A549 (cell line): ENCODE measurements around the gene HILPDA.
"Not testable (repeated sequence)": the region's sequence is repeated elsewhere in the genome, so short reads cannot be mapped to it uniquely, and the experiment has no call there.

ENCODE experiments used
- CTCF ChIP-seq: fragments of >200 bp; sonication (Bioruptor Twin); formaldehyde crosslinking; IDR thresholded peaks from 3 replicates; pipeline ENCODE4 v1.5.1; 2016
- JUN ChIP-seq, 2 experiments: fragments of >200 bp; sonication (Bioruptor Twin); formaldehyde crosslinking; IDR thresholded peaks; 2 replicates in 1 of 2; 3 replicates in 1 of 2; pipeline ENCODE4 v1.6.1; 2016 to 2017
- MAZ ChIP-seq: fragments of 150-350 bp; IDR thresholded peaks from 2 replicates; pipeline ENCODE4 v1.6.1; 2014; ENCODE audit warnings: antibody characterized with exemption, low read depth, low read length, borderline replicate concordance
- POLR2A ChIP-seq: IDR thresholded peaks from 2 replicates; pipeline ENCODE4 v1.6.1; 2012; ENCODE audit warnings: mild to moderate bottlenecking, low read length
- RCOR1 ChIP-seq: fragments of 150-350 bp; IDR thresholded peaks from 2 replicates; pipeline ENCODE4 v1.6.1; 2014; ENCODE audit warnings: antibody characterized with exemption, low read length, low read depth
- SMC3 ChIP-seq: fragments of >200 bp; sonication (Bioruptor Twin); formaldehyde crosslinking; IDR thresholded peaks from 3 replicates; pipeline ENCODE4 v1.6.1; 2018; ENCODE audit warnings: inconsistent platforms
- USF2 ChIP-seq: fragments of 450-650 bp; IDR thresholded peaks from 2 replicates; pipeline ENCODE4 v1.6.1; 2014; ENCODE audit warnings: antibody characterized with exemption
- ZFP36 ChIP-seq: fragments of 450-650 bp; IDR thresholded peaks from 2 replicates; pipeline ENCODE4 v1.6.1; 2014; ENCODE audit warnings: borderline replicate concordance; ENCODE audit not compliant: partially characterized antibody
- TF ChIP-seq, protein P1 (sequence below): fragments of 200-600 bp; sonication (generic); IDR thresholded peaks from 2 replicates; pipeline ENCODE4 v1.6.1; 2016; ENCODE audit warnings: antibody characterized with exemption, mild to moderate bottlenecking, moderate library complexity

GRCh38 chr7:128466871-128467270 lies 11.2 kb downstream of the HILPDA start:
- not testable (repeated sequence) for TF ChIP-seq ZFP36; MAZ; CTCF; RCOR1; USF2; POLR2A; SMC3; JUN (IDR thresholded peaks at IDR 0.05)
- TF ChIP-seq, protein P1, sequence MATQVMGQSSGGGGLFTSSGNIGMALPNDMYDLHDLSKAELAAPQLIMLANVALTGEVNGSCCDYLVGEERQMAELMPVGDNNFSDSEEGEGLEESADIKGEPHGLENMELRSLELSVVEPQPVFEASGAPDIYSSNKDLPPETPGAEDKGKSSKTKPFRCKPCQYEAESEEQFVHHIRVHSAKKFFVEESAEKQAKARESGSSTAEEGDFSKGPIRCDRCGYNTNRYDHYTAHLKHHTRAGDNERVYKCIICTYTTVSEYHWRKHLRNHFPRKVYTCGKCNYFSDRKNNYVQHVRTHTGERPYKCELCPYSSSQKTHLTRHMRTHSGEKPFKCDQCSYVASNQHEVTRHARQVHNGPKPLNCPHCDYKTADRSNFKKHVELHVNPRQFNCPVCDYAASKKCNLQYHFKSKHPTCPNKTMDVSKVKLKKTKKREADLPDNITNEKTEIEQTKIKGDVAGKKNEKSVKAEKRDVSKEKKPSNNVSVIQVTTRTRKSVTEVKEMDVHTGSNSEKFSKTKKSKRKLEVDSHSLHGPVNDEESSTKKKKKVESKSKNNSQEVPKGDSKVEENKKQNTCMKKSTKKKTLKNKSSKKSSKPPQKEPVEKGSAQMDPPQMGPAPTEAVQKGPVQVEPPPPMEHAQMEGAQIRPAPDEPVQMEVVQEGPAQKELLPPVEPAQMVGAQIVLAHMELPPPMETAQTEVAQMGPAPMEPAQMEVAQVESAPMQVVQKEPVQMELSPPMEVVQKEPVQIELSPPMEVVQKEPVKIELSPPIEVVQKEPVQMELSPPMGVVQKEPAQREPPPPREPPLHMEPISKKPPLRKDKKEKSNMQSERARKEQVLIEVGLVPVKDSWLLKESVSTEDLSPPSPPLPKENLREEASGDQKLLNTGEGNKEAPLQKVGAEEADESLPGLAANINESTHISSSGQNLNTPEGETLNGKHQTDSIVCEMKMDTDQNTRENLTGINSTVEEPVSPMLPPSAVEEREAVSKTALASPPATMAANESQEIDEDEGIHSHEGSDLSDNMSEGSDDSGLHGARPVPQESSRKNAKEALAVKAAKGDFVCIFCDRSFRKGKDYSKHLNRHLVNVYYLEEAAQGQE, result not testable (repeated sequence)
